ENCODE measurements around the gene UFC1.

Gene UFC1

GRCh38 chr1:161165742-161166668 lies 12.2 kb downstream of the UFC1 start, which contains the start of gene PPOX:
Gene PPOX (plus strand): TSS chr1:161166426. CDS start chr1:161166848, 422 bp downstream.
- Histone ChIP-seq H3K9me3 (ENCODE audit: control insufficient read depth in 5 of 5, low read length in 5 of 5) (no peaks in the 10 kb centered on the region), H3K4me1 (ENCODE audit: control insufficient read depth in 5 of 5, insufficient read depth in 5 of 5, low read length in 5 of 5) (peaks cover 5 to 41% (median 23%) of the 10 kb centered on the region in 5 donors), H3K27ac (ENCODE audit: low read depth, low read length) (peak within 1 kb of the TSS; percentile 85), H3K27me3 (ENCODE audit: control insufficient read depth in 5 of 5, insufficient read depth in 4 of 5, low read length in 5 of 5) (no peaks in the 10 kb centered on the region), H3K4me3 (ENCODE audit: low read depth in 1 of 5, low read length in 5 of 5) (peak within 1 kb of the TSS; percentile 84 to 96 (median 93)), H3K9ac (ENCODE audit: low read length in 5 of 5) (peak within 1 kb of the TSS; percentile 71 to 91 (median 85)), H3K36me3 (ENCODE audit: control insufficient read depth in 5 of 5, insufficient read depth in 5 of 5, low read length in 5 of 5) (peaks cover 0 to 67% (median 48%) of the 10 kb centered on the region in 5 donors)

DNA sequence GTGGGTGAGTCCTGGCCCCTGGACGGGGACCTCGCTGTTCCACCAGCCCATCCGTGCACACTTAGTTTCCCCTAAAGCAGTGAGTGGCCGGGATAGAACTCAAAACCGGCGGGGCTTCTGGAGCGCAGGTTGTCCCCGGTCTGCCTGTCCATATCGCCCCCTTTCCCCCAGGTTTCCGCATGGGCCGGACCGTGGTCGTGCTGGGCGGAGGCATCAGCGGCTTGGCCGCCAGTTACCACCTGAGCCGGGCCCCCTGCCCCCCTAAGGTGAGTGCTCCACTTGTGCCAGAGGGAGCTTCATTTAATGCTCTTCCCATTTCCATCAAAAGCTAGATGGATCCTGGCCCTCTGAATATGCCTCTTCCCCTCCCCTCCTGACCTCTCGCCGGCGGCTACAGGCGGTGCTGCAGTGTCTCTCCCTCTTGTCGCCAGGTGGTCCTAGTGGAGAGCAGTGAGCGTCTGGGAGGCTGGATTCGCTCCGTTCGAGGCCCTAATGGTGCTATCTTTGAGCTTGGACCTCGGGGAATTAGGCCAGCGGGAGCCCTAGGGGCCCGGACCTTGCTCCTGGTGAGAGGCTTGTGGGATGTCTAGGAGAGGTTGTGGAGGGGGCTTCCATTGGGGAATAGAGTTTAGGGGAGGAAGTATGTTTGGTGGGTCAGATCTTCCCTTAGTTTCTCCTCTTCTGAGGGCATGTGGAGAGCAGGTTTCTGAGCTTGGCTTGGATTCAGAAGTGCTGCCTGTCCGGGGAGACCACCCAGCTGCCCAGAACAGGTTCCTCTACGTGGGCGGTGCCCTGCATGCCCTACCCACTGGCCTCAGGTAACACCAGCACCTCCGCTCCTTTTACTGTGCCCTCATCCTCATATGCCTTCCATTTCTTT lies 13.1 kb downstream of the UFC1 start:
- Histone ChIP-seq H3K36me3 (ENCODE audit: control insufficient read depth in 5 of 5, insufficient read depth in 5 of 5, low read length in 5 of 5) (peaks cover 0 to 70% (median 52%) of the 10 kb centered on the region in 5 donors), H3K9ac (ENCODE audit: low read length in 5 of 5) (peak overlapping the region; percentile 71 to 91 (median 85)), H3K27me3 (ENCODE audit: control insufficient read depth in 5 of 5, insufficient read depth in 4 of 5, low read length in 5 of 5) (no peaks in the 10 kb centered on the region)

GRCh38 chr1:161168906-161169305 lies 15.1 kb downstream of the UFC1 start:
- no peak overlapping the region for H3K27ac ChIP-seq (ENCODE audit: low read depth, low read length)
- H3K9ac ChIP-seq (ENCODE audit: low read length in 5 of 5), result peak overlapping the region in 1 of 5 donors; percentile 9
- H3K36me3 ChIP-seq (ENCODE audit: control insufficient read depth in 5 of 5, insufficient read depth in 5 of 5, low read length in 5 of 5), result peaks cover 0 to 70% (median 50%) of the 10 kb centered on the region in 5 donors
- H3K9me3 ChIP-seq (ENCODE audit: control insufficient read depth in 5 of 5, low read length in 5 of 5), result no peaks in the 10 kb centered on the region
- peaks cover 10 to 57% (median 42%) of the 10 kb centered on the region in 5 donors for H3K4me1 ChIP-seq (ENCODE audit: control insufficient read depth in 5 of 5, insufficient read depth in 5 of 5, low read length in 5 of 5)
- no peaks in the 10 kb centered on the region for H3K27me3 ChIP-seq (ENCODE audit: control insufficient read depth in 5 of 5, insufficient read depth in 4 of 5, low read length in 5 of 5)
- H3K4me3 ChIP-seq (ENCODE audit: low read depth in 1 of 5, low read length in 5 of 5), result no peak overlapping the region

More for the DNA sequence above, 13.1 kb downstream of the UFC1 start:
- H3K4me3 ChIP-seq (ENCODE audit: low read depth in 1 of 5, low read length in 5 of 5), result peak overlapping the region; percentile 84 to 96 (median 93)
- peaks cover 3 to 40% (median 23%) of the 10 kb centered on the region in 5 donors for H3K4me1 ChIP-seq (ENCODE audit: control insufficient read depth in 5 of 5, insufficient read depth in 5 of 5, low read length in 5 of 5)
- peak overlapping the region; percentile 85 for H3K27ac ChIP-seq (ENCODE audit: low read depth, low read length)
- H3K9me3 ChIP-seq (ENCODE audit: control insufficient read depth in 5 of 5, low read length in 5 of 5), result no peaks in the 10 kb centered on the region

- Histone ChIP-seq H3K9me3 (ENCODE audit: control insufficient read depth in 5 of 5, low read length in 5 of 5) (no peaks in the 10 kb centered on the region), H3K36me3 (ENCODE audit: control insufficient read depth in 5 of 5, insufficient read depth in 5 of 5, low read length in 5 of 5) (peaks cover 5 to 77% (median 60%) of the 10 kb centered on the region in 5 donors), H3K9ac (ENCODE audit: low read length in 5 of 5) (peak overlapping the region in 2 of 5 donors; percentile 10 to 39), H3K4me1 (ENCODE audit: control insufficient read depth in 5 of 5, insufficient read depth in 5 of 5, low read length in 5 of 5) (peaks cover 10 to 52% (median 36%) of the 10 kb centered on the region in 5 donors), H3K4me3 (ENCODE audit: low read depth in 1 of 5, low read length in 5 of 5) (no peak overlapping the region), H3K27ac (ENCODE audit: low read depth, low read length) (no peak overlapping the region), H3K27me3 (ENCODE audit: control insufficient read depth in 5 of 5, insufficient read depth in 4 of 5, low read length in 5 of 5) (no peaks in the 10 kb centered on the region)
Measured at GRCh38 chr1:161171191-161171590, 17.4 kb downstream of the UFC1 start.

DNA sequence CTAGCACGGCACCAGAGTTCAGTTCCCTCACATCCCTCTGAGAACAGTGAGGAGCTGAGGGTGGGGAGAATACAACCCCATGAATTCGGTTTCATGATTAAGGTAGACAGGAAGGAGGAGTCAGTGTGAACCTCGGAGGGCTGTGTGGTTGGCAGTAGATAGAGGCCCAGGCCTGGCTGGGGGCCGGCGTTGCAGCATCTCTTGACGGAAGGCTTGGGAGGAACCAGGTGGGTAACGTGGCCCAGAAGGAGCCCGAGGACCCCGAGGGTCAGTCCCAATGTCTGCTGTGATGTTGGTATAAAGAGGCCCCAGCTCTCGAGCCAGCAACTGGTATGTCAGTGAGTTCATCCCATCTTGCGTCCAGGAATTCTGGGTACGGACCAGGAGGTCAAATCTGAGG lies 17.9 kb downstream of the UFC1 start:
- Histone ChIP-seq H3K4me1 (ENCODE audit: control insufficient read depth in 5 of 5, insufficient read depth in 5 of 5, low read length in 5 of 5) (peaks cover 13 to 52% (median 37%) of the 10 kb centered on the region in 5 donors), H3K27ac (ENCODE audit: low read depth, low read length) (peak overlapping the region; percentile 85), H3K9me3 (ENCODE audit: control insufficient read depth in 5 of 5, low read length in 5 of 5) (no peaks in the 10 kb centered on the region), H3K9ac (ENCODE audit: low read length in 5 of 5) (peak overlapping the region in 1 of 5 donors; percentile 39), H3K4me3 (ENCODE audit: low read depth in 1 of 5, low read length in 5 of 5) (no peak overlapping the region), H3K27me3 (ENCODE audit: control insufficient read depth in 5 of 5, insufficient read depth in 4 of 5, low read length in 5 of 5) (no peaks in the 10 kb centered on the region), H3K36me3 (ENCODE audit: control insufficient read depth in 5 of 5, insufficient read depth in 5 of 5, low read length in 5 of 5) (peaks cover 5 to 77% (median 60%) of the 10 kb centered on the region in 5 donors)

DNA sequence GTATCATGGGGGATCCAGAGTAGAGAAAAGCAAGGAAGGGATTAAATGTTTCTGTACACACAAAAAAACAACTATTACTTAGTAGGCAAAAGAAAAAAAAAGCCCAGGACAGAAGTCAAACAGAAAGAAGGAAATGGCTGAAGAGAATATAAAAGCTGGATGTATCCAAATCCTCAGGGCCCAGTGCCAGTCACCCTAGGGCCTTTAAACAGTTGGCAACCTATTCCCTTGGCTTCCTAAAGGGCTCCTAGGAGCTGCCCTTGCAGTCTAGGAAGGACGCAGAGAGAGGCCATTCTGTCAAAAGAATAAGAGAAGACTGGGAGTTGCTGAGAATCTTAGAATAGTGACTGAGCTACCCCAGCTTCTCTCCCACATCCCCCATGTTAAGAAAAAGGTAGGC lies 18.6 kb downstream of the UFC1 start:
- H3K4me3 ChIP-seq (ENCODE audit: low read depth in 1 of 5, low read length in 5 of 5), result no peak overlapping the region
- H3K27ac ChIP-seq (ENCODE audit: low read depth, low read length), result peak overlapping the region; percentile 85
- peaks cover 5 to 77% (median 60%) of the 10 kb centered on the region in 5 donors for H3K36me3 ChIP-seq (ENCODE audit: control insufficient read depth in 5 of 5, insufficient read depth in 5 of 5, low read length in 5 of 5)

GRCh38 chr1:161172776-161173376 lies 19.1 kb downstream of the UFC1 start:
- peak overlapping the region; percentile 85 for H3K27ac ChIP-seq (ENCODE audit: low read depth, low read length)
- H3K36me3 ChIP-seq (ENCODE audit: control insufficient read depth in 5 of 5, insufficient read depth in 5 of 5, low read length in 5 of 5), result peaks cover 5 to 77% (median 60%) of the 10 kb centered on the region in 5 donors
- no peak overlapping the region for H3K4me3 ChIP-seq (ENCODE audit: low read depth in 1 of 5, low read length in 5 of 5)
- H3K4me1 ChIP-seq (ENCODE audit: control insufficient read depth in 5 of 5, insufficient read depth in 5 of 5, low read length in 5 of 5), result peaks cover 12 to 49% (median 40%) of the 10 kb centered on the region in 5 donors
- peak overlapping the region in 4 of 5 donors; percentile 21 to 66 (median 47) for H3K9ac ChIP-seq (ENCODE audit: low read length in 5 of 5)
- H3K9me3 ChIP-seq (ENCODE audit: control insufficient read depth in 5 of 5, low read length in 5 of 5), result no peaks in the 10 kb centered on the region
- H3K27me3 ChIP-seq (ENCODE audit: control insufficient read depth in 5 of 5, insufficient read depth in 4 of 5, low read length in 5 of 5), result no peaks in the 10 kb centered on the region

More for the DNA sequence above, 18.6 kb downstream of the UFC1 start:
- Histone ChIP-seq H3K9ac (ENCODE audit: low read length in 5 of 5) (peak overlapping the region in 2 of 5 donors; percentile 1 to 66), H3K27me3 (ENCODE audit: control insufficient read depth in 5 of 5, insufficient read depth in 4 of 5, low read length in 5 of 5) (no peaks in the 10 kb centered on the region), H3K9me3 (ENCODE audit: control insufficient read depth in 5 of 5, low read length in 5 of 5) (no peaks in the 10 kb centered on the region), H3K4me1 (ENCODE audit: control insufficient read depth in 5 of 5, insufficient read depth in 5 of 5, low read length in 5 of 5) (peaks cover 11 to 50% (median 36%) of the 10 kb centered on the region in 5 donors)

- Histone ChIP-seq H3K9ac (ENCODE audit: low read length in 5 of 5) (no peak overlapping the region), H3K36me3 (ENCODE audit: control insufficient read depth in 5 of 5, insufficient read depth in 5 of 5, low read length in 5 of 5) (peaks cover 5 to 71% (median 60%) of the 10 kb centered on the region in 5 donors), H3K27me3 (ENCODE audit: control insufficient read depth in 5 of 5, insufficient read depth in 4 of 5, low read length in 5 of 5) (no peaks in the 10 kb centered on the region), H3K4me3 (ENCODE audit: low read depth in 1 of 5, low read length in 5 of 5) (no peak overlapping the region), H3K27ac (ENCODE audit: low read depth, low read length) (peak overlapping the region; percentile 68), H3K9me3 (ENCODE audit: control insufficient read depth in 5 of 5, low read length in 5 of 5) (no peaks in the 10 kb centered on the region), H3K4me1 (ENCODE audit: control insufficient read depth in 5 of 5, insufficient read depth in 5 of 5, low read length in 5 of 5) (peaks cover 12 to 51% (median 42%) of the 10 kb centered on the region in 5 donors)
Measured at GRCh38 chr1:161173711-161174110, 19.9 kb downstream of the UFC1 start.

GRCh38 chr1:161174911-161175310 lies 21.1 kb downstream of the UFC1 start:
- H3K36me3 ChIP-seq (ENCODE audit: control insufficient read depth in 5 of 5, insufficient read depth in 5 of 5, low read length in 5 of 5), result peaks cover 5 to 59% (median 50%) of the 10 kb centered on the region in 5 donors
- no peak overlapping the region for H3K27ac ChIP-seq (ENCODE audit: low read depth, low read length)
- no peaks in the 10 kb centered on the region for H3K27me3 ChIP-seq (ENCODE audit: control insufficient read depth in 5 of 5, insufficient read depth in 4 of 5, low read length in 5 of 5)
- no peaks in the 10 kb centered on the region for H3K9me3 ChIP-seq (ENCODE audit: control insufficient read depth in 5 of 5, low read length in 5 of 5)
- H3K4me1 ChIP-seq (ENCODE audit: control insufficient read depth in 5 of 5, insufficient read depth in 5 of 5, low read length in 5 of 5), result peaks cover 12 to 51% (median 42%) of the 10 kb centered on the region in 5 donors
- no peak overlapping the region for H3K4me3 ChIP-seq (ENCODE audit: low read depth in 1 of 5, low read length in 5 of 5)
- H3K9ac ChIP-seq (ENCODE audit: low read length in 5 of 5), result no peak overlapping the region

Data from subcutaneous abdominal adipose tissue (tissue), 5 donors.